IPS DF 19.7 (cell line): ENCODE results near the gene LYRM4.
"Not testable (repeated sequence)": the region's sequence is repeated elsewhere in the genome, so short reads cannot be mapped to it uniquely, and the experiment has no call there.

Experiments used
- DNase-seq: peaks from one replicate; pipeline ENCODE4 v3.0.0-alpha.2; 2013; ENCODE audit warnings: low read depth, low spot score

Gene LYRM4

DNA sequence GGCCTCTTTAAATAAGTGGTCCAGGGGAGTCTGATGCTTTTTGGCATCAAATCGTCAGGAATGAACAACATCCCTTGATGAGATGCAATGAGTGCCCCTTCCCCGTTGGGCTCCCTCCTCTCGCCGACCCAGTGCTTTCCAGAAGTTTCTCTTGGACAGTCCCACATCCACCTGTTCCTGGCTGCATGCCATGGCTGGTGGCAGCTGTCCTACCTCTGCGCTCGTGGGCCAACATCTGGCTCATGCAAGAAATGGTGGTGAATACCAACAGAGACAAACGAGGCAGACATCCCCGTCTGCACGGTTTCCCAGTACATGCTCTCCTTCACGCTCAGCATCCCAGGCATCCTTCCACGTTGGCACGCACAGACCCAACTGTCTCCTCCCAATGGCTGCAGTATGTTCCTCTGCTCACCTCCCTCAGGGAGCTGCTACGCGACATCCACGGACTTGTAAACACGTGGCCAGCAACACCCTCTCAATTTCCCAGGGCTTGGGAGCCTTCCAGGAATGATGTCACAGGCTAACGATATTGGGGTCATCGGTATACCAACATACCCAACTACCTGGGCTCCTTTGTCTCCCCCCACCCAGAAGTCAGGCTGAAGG, 138.1 kb downstream of the LYRM4 start:
- no peak for DNase-seq

GRCh38 chr6:5121956-5122355, 138.8 kb downstream of the LYRM4 start:
- no peak for DNase-seq

DNA sequence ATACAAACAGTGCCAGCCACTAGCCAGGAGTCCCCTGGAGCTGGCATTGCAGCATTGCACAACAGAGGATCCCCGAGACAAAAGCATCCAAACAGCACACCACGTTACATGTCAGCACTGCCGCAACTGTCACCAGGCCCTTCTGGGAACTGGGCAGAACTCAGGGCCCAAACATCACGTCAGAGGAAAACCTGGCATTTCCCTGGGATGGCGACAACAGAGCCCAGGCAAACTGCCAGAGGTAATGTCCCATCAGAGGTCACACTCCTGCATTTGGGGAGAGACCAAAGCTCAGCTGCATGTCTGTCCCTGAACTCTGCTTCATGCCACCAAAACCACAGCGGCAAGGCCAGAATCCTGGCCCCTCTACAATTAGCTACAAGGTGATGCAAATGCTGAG, 139.3 kb downstream of the LYRM4 start:
- DNase-seq, result no peak

DNA sequence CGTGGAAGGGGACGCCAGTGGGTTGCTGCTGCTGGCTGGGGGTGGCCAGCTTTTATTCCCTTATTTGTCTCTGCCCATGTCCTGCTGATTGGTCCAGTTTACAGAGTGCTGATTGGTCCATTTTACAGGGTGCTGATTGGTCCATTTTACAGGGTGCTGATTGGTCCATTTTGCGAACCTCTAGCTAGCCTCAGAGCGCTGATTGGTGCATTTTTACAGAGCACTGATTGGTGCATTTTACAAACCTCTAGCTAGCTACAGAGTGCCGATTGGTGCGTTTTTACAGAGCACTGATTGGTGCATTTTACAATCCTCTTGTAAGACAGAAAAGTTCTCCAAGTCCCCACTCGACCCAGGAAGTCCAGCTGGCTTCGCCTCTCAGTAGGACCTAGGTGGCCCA, 140.2 kb downstream of the LYRM4 start:
- DNase-seq, result not testable (repeated sequence)

DNA sequence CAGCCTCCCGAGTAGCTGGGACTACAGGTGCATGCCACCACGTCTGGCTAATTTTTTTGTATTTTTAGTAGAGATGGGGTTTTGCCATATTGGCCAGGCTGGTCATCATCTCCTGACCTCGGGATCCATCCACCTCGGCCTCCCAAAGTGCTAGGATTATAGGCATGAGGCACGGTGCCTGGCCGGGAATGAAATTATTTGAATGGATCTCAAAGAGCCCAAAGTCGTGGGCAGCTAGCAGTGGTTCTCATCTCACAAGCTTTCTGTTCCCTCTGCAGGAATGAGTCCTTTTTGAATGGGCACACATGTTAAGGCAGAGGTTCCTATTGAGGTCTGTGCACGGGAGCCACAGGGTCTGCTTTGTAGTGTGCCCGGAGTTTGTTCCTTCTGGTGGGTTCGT, 140.7 kb downstream of the LYRM4 start:
- no peak for DNase-seq

GRCh38 chr6:5119090-5119951, 141.4 kb downstream of the LYRM4 start:
- DNase-seq, result no peak

DNA sequence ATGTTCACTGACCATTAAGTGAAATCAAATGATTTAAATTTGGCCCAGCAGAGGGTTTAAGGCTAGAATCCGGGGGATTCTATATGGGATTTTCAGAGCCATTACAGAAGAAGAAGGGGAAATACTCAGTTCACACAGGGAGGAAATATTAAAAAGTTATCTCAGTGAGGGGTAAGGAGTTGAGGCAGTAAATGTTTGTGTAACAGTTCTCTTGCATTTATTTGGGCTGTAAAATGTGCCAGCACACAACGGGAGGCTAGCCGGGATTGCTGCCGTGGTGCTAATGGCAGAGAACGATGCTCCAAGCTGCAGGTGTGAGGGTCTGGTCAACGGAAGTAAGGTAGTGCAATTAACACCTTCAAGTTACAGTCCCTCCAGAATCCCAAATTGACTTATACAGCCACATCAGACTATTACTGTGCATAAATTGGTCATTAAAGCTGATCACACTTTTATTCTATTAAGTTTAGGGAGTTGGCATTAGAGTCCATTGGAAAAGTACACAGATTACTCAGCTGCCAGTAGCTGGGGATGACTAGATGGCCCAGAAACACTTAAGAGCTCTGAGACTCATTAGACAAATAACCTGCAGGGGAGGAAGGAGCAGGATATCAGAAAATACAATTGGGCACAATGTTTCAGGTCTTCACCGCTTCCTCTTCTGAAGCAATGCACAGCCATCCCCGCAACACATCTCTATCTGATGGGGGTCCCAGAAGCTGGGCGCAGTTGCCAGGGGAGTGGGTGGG, 144.3 kb downstream of the LYRM4 start:
- DNase-seq, result no peak

DNA sequence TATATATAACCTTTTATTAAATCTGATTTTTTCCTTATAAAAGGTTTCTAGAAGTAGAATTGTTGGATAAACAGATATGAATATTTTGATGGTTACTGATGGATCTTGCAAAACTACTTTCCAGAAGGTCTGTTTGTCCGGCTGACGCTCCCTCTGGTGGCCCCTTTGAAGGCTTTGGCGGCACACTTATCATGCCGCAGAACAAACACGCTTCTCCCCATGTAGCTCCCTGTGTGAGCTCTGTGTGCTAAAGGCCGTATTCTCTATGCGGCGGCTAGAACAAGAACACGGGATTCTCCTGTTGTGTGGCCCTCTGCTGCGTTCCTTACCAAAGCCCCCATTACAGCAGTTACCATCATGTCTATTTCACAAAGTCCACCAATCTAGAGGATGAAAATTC, 145.6 kb downstream of the LYRM4 start:
- no peak for DNase-seq

DNA sequence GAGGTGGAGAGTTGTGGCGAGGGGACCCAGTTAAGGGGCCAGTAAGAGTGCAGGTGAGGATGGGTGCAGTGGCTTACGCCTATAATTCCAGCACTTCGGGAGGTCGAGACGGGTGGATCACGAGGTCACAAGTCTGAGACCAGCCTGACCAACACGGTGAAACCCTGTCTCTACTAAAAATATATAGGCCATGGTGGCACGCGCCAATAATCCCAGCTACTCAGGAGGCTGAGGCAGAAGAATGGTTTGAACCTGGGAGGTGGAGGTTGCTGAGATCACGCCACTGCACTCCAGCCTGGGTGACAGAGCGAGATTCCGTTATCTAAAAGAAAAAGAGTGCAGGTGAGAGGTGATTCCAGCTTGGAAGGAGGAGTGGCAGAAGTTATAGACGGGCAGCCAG, 147.7 kb downstream of the LYRM4 start:
- no peak for DNase-seq

DNA sequence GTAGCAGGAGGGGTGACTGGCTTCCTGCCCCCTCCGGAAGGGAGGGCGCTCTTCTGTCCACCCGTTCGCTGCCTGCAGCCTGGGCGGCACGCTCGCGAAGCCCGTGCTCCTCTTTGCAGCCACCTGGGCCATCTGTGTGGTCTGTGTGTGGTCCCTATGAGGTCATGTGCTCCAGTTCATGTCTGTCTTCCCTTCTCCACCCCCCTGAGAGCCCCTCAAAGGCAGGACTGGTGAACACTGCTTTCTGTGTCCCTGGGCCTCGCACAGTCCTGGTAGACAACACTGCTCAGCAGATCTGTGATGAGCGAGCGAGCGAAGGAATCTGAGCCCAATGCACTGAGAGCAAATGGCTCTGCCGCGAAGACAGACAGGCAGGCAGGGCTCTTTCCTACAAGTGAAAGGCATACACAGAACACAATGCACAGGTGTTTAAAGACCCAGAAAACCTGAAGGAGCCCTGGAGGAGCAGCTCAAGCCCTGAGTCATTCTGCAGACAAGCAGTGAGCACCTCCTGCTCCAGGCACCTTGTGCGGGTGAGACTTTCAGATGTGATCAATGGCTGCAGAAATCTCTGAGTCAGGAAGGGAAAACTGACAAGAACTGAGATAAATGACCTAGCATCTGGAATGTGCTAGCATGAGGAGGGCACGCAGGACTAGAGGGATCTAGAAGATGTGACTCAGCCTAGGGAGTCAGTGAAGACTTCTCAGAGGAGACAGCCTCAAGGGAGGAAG, 148.5 kb downstream of the LYRM4 start:
- DNase-seq, result no peak

- DNase-seq, result no peak
Measured at GRCh38 chr6:5111626-5112025, 149.1 kb downstream of the LYRM4 start.

DNA sequence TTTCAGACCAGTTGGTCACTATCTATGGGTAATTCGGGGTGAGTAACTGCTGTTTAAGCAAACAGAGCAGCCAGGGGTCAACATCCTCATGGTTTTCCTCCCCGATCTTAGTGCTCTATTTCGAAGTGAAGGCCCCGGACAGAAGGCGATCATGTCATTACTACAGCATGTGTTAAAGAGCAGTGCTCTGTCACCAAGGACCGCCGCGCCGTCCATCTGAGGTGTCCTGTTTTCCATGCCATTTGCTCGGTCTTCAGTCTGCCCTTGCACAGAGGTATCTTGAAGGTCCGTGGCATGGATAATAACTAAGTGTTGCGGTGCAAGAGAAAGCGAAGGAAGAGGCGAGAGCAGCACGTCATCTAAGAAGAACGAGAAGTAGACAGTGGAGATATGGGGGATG, 150.5 kb downstream of the LYRM4 start:
- no peak for DNase-seq

GRCh38 chr6:5109436-5109835, 151.3 kb downstream of the LYRM4 start:
- no peak for DNase-seq

GRCh38 chr6:5108536-5109150, 152.1 kb downstream of the LYRM4 start:
- no peak for DNase-seq

GRCh38 chr6:5108068-5108467, 152.7 kb downstream of the LYRM4 start:
- no peak for DNase-seq

DNA sequence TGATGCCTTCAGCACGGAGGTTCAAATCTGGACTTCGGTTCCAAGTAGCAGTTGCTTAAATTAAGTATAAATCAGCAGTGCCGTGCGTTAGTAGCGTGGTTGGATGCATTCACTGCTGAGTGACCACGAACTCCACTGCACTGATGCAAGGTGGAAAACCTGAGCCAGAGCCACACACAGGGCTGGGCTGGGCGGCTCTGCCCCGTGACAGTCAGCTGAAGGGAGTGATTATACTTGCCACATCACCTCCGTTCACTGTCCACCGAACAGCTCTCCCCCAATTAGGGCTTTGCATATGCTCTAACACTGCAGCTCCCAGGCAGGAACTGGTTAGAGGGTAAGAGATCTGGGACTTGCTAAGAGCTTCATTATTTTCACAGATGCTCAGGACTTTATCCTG, 153.4 kb downstream of the LYRM4 start:
- no peak for DNase-seq

GRCh38 chr6:5105146-5105545, 155.6 kb downstream of the LYRM4 start:
- DNase-seq, result no peak

DNA sequence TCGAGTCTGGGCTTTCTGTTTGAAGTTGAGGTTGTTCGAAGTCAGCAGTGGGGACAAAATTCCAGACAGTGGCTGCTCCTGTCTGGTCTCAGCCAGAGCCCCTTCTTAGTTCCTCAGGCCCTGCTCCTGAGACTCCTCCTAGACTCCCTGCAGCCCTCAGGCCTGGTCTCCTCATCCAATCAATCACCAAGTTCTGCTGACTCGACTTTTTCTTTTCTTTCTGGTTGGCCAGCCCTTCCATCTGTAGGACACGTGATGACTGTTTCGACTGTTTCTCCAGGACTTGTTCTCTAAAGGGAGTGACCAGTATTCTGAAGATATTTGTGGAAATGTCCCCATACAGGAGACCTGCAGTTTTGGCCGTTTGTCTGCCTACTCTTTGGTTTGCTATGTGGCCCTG, 156.1 kb downstream of the LYRM4 start:
- DNase-seq, result no peak

- DNase-seq, result no peak
Measured at GRCh38 chr6:5103250-5103649, 157.5 kb downstream of the LYRM4 start.

GRCh38 chr6:5102267-5102970, 158.3 kb downstream of the LYRM4 start:
- DNase-seq, result no peak

GRCh38 chr6:5100806-5101205, 159.9 kb downstream of the LYRM4 start:
- no peak for DNase-seq
